ENCODE data around the gene TRAPPC3. TPM values are rescaled to one million over a fixed set of nuclear protein-coding genes. Genes with fewer than 3 reads are reported as not detected.

TRAPPC3 gene
- total RNA-seq, 1 donor from 2014 or later: 54.6 TPM

- H3K27me3 ChIP-seq (ENCODE audit: low read depth): peaks cover 22% of the 10 kb centered on the region
- no peak overlapping the region for H3K27ac ChIP-seq (replicated peaks)
- H3K4me3 ChIP-seq: no peak overlapping the region
- TF ChIP-seq CTCF (IDR thresholded peaks at IDR 0.05; ENCODE audit: borderline replicate concordance): no peak
- H3K4me1 ChIP-seq: peaks cover 14% of the 10 kb centered on the region
- intact Hi-C loops (cut with micrococcal nuclease): no loop called here
- no peak for DNase-seq
- no peaks in the 10 kb centered on the region for H3K9me3 ChIP-seq (replicated peaks)
- no peaks in the 10 kb centered on the region for H3K36me3 ChIP-seq
Measured at GRCh38 chr1:36126005-36126716, 23.1 kb downstream of the TRAPPC3 start.

GRCh38 chr1:36125129-36125991, 23.9 kb downstream of the TRAPPC3 start, which contains the start of gene COL8A2:
Gene COL8A2 (minus strand): TSS chr1:36125222. CDS start chr1:36100242, 24,980 bp downstream.
- Histone ChIP-seq H3K27ac (replicated peaks) (no peak within 1 kb of the TSS), H3K36me3 (no peaks in the 10 kb centered on the region), H3K27me3 (ENCODE audit: low read depth) (peaks cover 22% of the 10 kb centered on the region), H3K4me1 (peaks cover 14% of the 10 kb centered on the region), H3K4me3 (peak within 1 kb of the TSS; percentile 61), H3K9me3 (replicated peaks) (no peaks in the 10 kb centered on the region)
- no peak for TF ChIP-seq CTCF (IDR thresholded peaks at IDR 0.05; ENCODE audit: borderline replicate concordance)
- intact Hi-C loops (cut with micrococcal nuclease): no loop called here
- peak; percentile 46 for DNase-seq

- intact Hi-C loops (cut with micrococcal nuclease): no loop called here
- H3K27ac ChIP-seq (replicated peaks): no peak overlapping the region
Measured at GRCh38 chr1:36124404-36125128, 24.7 kb downstream of the TRAPPC3 start.

GRCh38 chr1:36123356-36123755, 25.9 kb downstream of the TRAPPC3 start:
- H3K9me3 ChIP-seq (replicated peaks): no peaks in the 10 kb centered on the region
- H3K4me3 ChIP-seq: no peak overlapping the region
- no peak for TF ChIP-seq CTCF (IDR thresholded peaks at IDR 0.05; ENCODE audit: borderline replicate concordance)
- intact Hi-C loops (cut with micrococcal nuclease): no loop called here
- H3K4me1 ChIP-seq: peaks cover 14% of the 10 kb centered on the region
- no peak for DNase-seq
- peak overlapping the region; percentile 23 for H3K27ac ChIP-seq (replicated peaks)
- peaks cover 22% of the 10 kb centered on the region for H3K27me3 ChIP-seq (ENCODE audit: low read depth)
- no peaks in the 10 kb centered on the region for H3K36me3 ChIP-seq

More at GRCh38 chr1:36124404-36125128, 24.7 kb downstream of the TRAPPC3 start:
- Histone ChIP-seq H3K4me3 (peak overlapping the region; percentile 61), H3K36me3 (no peaks in the 10 kb centered on the region), H3K9me3 (replicated peaks) (no peaks in the 10 kb centered on the region), H3K27me3 (ENCODE audit: low read depth) (peaks cover 22% of the 10 kb centered on the region), H3K4me1 (peaks cover 14% of the 10 kb centered on the region)
- no peak for TF ChIP-seq CTCF (IDR thresholded peaks at IDR 0.05; ENCODE audit: borderline replicate concordance)
- DNase-seq: no peak

All from left ventricle myocardium inferior (tissue), 1 donor.